T-helper 1 cell treated with Interleukin-12 subunit alpha and Interleukin-12 subunit beta and Interleukin-4 antibody, amounts not matched to agents 30 ng/mL and 1 ng/mL, for 36 hours (primary cell): ENCODE results near the gene RELN. TPM values are rescaled to one million over a fixed set of nuclear protein-coding genes. Genes with fewer than 3 reads are reported as not detected.

Source experiments
- intact Hi-C: fragments of 100-400 bp; cut with micrococcal nuclease; formaldehyde crosslinking; loops from one replicate; pipeline ENCODE4 v1.15.1; 2024
- total RNA-seq: library from RNA; stranded (reverse); gene quantifications from 2 replicates; pipeline ENCODE4 v1.2.3, GENCODE V29; 2022

RELN gene
- total RNA-seq, 1 donor from 2014 or later = not detected

- intact Hi-C loops = loop anchor here (10.0 kb wide), 1 partner anchor 688 kb away; no protein-coding TSS in a partner anchor
Measured at GRCh38 chr7:103576641-103577040, 412.8 kb downstream of the RELN start.

- intact Hi-C loops = loop anchor here (10.0 kb wide), 1 partner anchor 690 kb away; no protein-coding TSS in a partner anchor
Measured at GRCh38 chr7:103574576-103574975, 414.9 kb downstream of the RELN start.

GRCh38 chr7:103573479-103574058 is 415.9 kb downstream of the RELN start:
- intact Hi-C loops = loop anchor here (1.0 to 10.0 kb wide), 5 partner anchors 583 to 1345 kb away; no protein-coding TSS in a partner anchor

GRCh38 chr7:103571586-103571985 is 417.9 kb downstream of the RELN start:
- intact Hi-C loops = loop anchor here (10.0 kb wide), 1 partner anchor 693 kb away; no protein-coding TSS in a partner anchor

- intact Hi-C loops = loop anchor here (10.0 kb wide), 1 partner anchor 695 kb away; no protein-coding TSS in a partner anchor
Measured at GRCh38 chr7:103569621-103570305, 419.7 kb downstream of the RELN start.

GRCh38 chr7:103564416-103564815 is 425.0 kb downstream of the RELN start:
- intact Hi-C loops = no loop called here

- intact Hi-C loops = no loop called here
Measured at GRCh38 chr7:103560136-103560535, 429.3 kb downstream of the RELN start.

- intact Hi-C loops = no loop called here
Measured at GRCh38 chr7:103551016-103551415, 438.4 kb downstream of the RELN start.

GRCh38 chr7:103549786-103550185 is 439.7 kb downstream of the RELN start:
- intact Hi-C loops = no loop called here

- intact Hi-C loops = no loop called here
Measured at GRCh38 chr7:103547451-103548284, 441.8 kb downstream of the RELN start.

GRCh38 chr7:103542470-103542869 is 447.0 kb downstream of the RELN start:
- intact Hi-C loops = no loop called here

GRCh38 chr7:103541947-103542346 is 447.5 kb downstream of the RELN start:
- intact Hi-C loops = no loop called here

- intact Hi-C loops = no loop called here
Measured at GRCh38 chr7:103541026-103541425, 448.4 kb downstream of the RELN start.

- intact Hi-C loops = no loop called here
Measured at GRCh38 chr7:103540338-103540737, 449.1 kb downstream of the RELN start.

GRCh38 chr7:103539875-103540274 is 449.6 kb downstream of the RELN start:
- intact Hi-C loops = no loop called here

- intact Hi-C loops = no loop called here
Measured at GRCh38 chr7:103538964-103539709, 450.3 kb downstream of the RELN start.

GRCh38 chr7:103533761-103534160 is 455.7 kb downstream of the RELN start:
- intact Hi-C loops = no loop called here

GRCh38 chr7:103532955-103533354 is 456.5 kb downstream of the RELN start:
- intact Hi-C loops = no loop called here

GRCh38 chr7:103528152-103528551 is 461.3 kb downstream of the RELN start:
- intact Hi-C loops = no loop called here

- intact Hi-C loops = no loop called here
Measured at GRCh38 chr7:103525937-103526336, 463.5 kb downstream of the RELN start.
